ENCODE measurements around the gene TMUB1. TPM values are rescaled to one million over a fixed set of nuclear protein-coding genes. Genes with fewer than 3 reads are reported as not detected.

Gene TMUB1
- total and polyA plus RNA-seq, 9 of the 15 experiments (the other 6 are each of a cell fraction or from before 2014, with no cell fraction given) = 0.14 to 241 (median 74.1) TPM

- peak; percentile 86; the same call in 1 of the 2 replicates for TF ChIP-seq THAP12 (CRISPR knock-in tag; IDR thresholded peaks at IDR 0.05)
- TF ChIP-seq MLX (CRISPR knock-in tag; conservative IDR thresholded peaks at IDR 0.05) = no peak; a peak in 1 of 4 replicates
- TF ChIP-seq HOMEZ (CRISPR knock-in tag; IDR thresholded peaks at IDR 0.05) = no peak
- peak; percentile 95 for TF ChIP-seq KDM5B (IDR thresholded peaks at IDR 0.05; ENCODE audit: insufficient replicate concordance, low read depth, low read length)
- TF ChIP-seq MNT (conservative IDR thresholded peaks at IDR 0.05) = no peak
- TF ChIP-seq BRD4 (IDR thresholded peaks at IDR 0.05) = peak; percentile 94
- TF ChIP-seq FOSL1 (tag; conservative IDR thresholded peaks at IDR 0.05) = peak; percentile 31; the same call in 1 of the 2 replicates
- peak; percentile 69; the same call in 1 of the 2 replicates for TF ChIP-seq DIDO1 (tag; IDR thresholded peaks at IDR 0.05; ENCODE audit: low read depth)
- TF ChIP-seq ZBTB9 (CRISPR knock-in tag; IDR thresholded peaks at IDR 0.05) = peak; percentile 84; the same call in 1 of the 2 replicates
- peak in 1 of 2 experiments; percentile 7; a peak in 1 of 4 replicates for TF ChIP-seq SRF (CRISPR knock-in tag; IDR thresholded peaks at IDR 0.05)
- no peak for TF ChIP-seq ELF4 (CRISPR knock-in tag; IDR thresholded peaks at IDR 0.05)
- TF ChIP-seq SMAD4 (CRISPR knock-in tag; conservative IDR thresholded peaks at IDR 0.05) = peak; percentile 82
- no peak for TF ChIP-seq ETV1 (tag; conservative IDR thresholded peaks at IDR 0.05; ENCODE audit: low read depth)
- TF ChIP-seq CEBPZ (IDR thresholded peaks at IDR 0.05; ENCODE audit: borderline replicate concordance, low read depth, low read length) = no peak
- no peak for TF ChIP-seq ZNF134 (CRISPR knock-in tag; conservative IDR thresholded peaks at IDR 0.05)
Observed at GRCh38 chr7:151080522-151081169, 2.6 kb downstream of the TMUB1 start, which contains the start of gene FASTK (continued).

Measured in K562 (cell line).